Kasumi-1 (cell line): ENCODE measurements around the gene DOCK10.
A peak's percentile ranks its signal among the peaks of the same experiment; 100 is the strongest.

Experiments used
- DNase-seq, 2 experiments: peaks; one replicate each; lab custom pipeline; 2025; lab: John Stamatoyannopoulos, UW

DOCK10 gene

DNA sequence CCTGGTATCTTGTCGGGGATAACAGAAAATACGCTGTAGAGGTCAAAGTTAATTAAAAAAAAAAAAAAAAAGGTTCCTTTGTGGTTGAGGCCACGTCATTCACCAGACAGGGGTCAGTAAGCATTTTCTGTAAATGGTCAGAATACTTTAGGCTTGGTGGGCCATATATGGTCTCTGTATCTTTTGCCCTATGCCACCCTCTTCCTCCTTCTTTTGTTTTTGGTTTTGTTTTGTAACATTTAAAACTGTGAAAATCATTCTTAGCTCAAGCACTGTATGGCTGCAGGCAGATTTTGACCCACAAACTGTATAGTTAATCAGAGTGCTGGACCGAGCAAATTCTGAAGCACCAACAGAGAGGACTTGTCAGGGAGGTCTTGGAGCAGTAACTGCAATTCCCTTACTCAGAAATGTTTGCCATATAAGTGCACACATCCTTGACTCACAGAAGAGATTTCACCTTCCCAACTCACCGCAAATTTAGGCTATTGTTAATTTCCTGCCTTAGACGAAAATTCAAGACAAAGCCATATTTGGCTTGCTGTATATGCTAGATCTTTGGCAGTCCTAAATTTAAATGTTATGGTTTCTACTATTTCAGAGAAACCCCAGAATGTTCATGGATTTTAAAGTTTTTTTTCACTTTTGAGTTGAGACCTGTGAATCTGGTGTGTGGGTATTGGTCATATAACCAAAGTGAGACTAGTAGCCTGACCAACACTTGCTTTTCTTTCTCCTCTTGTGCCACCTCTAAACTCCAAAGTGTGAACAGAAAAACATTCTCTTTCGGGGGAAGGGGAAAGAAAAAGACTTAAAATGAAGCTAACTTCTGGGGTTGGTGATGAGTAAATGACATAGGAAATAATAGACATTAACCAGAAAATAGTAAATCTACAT, 65.4 kb downstream of the DOCK10 start:
- no peak for DNase-seq

DNA sequence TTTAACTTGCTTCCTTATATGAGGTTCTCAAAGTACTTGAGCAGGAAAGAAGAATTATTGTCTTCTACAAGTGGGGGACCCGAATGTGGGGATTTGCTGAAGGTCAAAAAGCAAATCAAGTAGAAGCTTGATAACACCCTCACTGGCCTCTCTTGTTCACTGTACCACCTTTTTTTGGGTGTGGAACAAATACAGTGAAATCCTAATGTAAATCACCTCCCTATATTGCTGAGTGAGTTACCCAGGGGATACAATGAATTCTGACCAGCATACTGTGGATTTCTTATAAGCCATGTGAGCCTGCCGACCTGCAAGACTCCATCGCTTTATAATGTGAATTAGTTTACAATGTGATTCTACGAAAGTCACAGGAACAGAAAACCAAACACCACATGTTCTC, 66.5 kb downstream of the DOCK10 start:
- DNase-seq: no peak

DNA sequence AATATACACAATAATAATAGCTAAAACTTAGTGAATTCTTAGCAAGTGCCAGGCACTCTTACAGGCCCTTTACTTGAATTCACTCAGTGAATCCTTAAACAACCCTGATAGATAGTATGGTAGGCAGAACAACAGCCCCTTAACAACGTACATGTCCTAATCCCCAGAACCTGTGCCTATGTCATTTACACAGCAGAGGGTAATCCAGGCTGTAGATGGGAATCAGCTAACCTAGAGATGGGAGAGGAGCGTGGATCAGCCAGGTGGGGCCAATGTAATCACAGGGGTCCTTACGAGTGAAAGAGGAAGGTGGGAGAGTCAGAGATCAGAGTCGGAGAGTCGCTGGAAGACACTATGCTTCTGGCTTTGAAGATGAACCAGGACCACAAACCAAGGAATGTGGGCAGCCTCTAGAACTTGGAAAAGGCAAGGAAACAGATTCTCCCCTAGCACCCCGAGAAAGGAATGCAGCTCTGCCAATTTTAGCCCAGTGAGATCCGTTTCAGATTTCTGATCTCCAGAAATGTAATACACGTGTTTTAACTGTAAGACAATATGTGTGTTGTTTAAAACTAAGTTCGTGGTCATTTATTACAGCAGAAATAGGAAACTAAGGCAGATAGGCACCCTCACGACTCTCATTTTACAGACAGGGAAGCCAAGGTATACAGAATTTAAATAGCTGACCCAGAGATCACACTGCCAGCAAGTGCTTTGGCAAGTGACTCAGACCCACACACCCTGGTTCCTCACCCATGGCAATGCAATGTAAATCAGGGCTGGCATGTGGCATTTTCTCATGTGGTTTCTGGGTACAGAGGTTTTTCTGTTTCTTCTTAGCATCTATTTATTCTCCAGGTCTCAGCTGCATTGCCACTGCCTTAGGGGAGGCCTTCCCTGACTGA, 68.9 kb downstream of the DOCK10 start:
- no peak for DNase-seq

DNA sequence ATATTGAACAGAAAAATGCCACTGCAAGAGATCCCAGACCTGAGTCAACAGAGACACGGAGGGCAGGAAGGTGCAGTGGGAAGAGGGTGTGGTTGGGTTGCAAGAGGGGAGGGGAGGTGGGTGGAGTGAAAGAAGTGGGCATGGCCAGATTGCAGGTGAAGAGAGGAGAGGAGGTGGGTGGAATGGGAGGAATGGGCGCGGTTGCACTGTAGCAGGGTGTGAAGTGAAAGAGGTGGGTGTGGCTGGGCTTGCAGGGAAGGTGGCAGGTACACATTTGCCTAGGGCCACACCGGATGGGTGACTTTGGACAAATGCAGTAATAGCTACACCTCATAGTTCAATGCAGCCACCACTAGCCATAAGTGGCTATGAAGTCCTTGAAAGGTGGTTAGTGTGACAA, 71.1 kb downstream of the DOCK10 start:
- no peak for DNase-seq

DNA sequence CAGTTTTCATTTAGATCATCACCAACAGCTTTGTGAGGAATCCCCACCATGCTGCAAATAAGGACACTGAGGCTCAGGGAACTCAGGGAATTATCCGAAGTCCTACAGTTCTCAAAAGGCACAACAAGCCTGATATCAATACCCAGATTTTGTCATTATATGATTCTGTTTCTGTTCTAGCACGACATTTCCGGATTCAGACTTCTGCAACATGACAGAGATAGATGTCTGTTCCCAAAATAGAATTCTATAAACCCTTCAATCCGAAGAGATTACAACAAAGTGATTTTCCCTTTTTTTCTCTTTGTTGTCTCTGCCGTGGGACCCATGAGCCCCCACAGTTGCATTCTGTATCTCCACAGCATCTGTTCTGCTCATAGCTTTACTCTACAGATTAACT, 72.0 kb downstream of the DOCK10 start:
- no peak for DNase-seq

DNA sequence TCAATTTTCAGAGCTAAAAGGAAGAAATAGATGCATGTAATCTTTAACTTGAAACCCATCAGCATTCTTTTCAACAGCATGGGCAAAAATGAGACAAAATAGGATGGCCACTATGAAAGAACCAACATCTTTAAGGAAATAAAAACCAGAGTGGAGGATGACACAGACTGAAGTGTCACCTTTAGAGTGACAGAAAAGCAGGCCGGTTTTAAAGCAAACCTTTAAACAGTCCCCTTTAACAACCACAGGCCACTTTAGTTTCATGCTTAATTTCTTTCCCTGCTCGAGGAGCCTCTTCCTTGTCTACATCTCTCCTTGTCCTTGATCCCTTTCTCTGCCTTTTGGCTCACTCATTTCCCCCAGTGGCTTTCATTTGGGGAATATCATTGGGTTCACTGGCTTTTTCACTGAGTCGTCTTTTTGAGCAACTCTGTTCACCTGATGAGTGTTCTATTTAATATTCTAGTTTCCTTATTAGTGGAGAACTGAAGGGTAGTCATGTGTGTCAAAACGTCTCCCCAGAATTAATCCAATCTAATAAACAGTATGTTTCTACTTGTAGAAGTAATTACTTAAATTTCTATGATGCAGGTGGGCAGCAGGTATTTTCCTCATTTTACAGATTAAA, 72.5 kb downstream of the DOCK10 start:
- no peak for DNase-seq

DNA sequence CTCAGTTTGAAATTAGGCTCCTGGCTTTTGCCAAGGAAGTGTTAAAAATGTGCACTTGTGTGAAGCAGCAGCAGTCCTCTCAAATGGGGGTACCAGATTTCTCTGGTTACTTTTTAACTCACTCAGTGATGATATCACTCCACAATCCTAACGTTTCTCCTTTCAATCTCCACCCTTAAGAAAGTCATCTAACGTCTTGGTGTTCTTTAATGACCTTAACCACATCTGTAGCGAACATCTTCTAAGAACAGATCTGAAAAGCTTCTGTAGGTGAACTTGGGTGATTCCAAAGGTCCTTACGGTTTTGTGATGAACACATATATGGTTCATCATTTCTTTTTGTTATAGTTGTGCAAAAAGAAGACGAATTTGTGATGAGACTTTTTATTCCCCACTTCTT, 73.2 kb downstream of the DOCK10 start:
- DNase-seq: no peak

DNA sequence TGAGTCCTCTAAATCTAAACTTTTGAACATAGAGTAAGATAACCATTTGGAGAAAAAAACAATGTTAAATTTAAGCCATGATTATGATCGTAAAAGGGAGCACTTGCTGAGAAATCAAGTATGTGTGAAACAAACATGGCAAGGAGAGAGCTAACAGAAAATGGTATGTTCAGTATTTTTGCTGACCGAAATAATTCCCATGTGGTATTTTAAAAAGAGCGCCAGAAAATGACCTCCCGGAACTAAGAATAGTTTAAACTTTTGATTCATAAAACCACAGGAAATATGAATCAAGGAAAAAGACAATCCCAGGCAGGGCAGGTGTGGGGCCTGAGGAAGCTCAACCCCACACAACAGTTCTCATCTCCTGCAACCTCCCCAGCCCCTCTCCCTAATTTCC, 74.2 kb downstream of the DOCK10 start:
- DNase-seq: no peak

DNA sequence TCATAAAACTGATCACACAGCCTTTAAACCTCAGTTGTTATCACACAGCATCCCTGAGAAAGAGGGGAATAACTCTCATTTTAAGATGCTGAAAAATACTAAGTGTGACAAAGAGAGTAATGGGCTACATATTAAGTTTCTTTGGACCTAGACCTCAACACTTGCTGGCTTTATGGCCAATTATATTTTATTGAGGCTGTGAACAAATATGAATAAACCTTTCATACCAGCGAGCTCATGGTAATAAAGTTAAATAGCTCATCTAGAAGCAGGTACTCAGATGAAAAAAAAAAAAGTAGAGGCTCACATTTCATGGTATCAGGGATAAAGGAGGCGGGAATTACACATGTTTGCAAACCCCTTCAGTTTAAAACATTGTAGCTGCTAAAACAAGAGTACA, 75.7 kb downstream of the DOCK10 start:
- no peak for DNase-seq

DNA sequence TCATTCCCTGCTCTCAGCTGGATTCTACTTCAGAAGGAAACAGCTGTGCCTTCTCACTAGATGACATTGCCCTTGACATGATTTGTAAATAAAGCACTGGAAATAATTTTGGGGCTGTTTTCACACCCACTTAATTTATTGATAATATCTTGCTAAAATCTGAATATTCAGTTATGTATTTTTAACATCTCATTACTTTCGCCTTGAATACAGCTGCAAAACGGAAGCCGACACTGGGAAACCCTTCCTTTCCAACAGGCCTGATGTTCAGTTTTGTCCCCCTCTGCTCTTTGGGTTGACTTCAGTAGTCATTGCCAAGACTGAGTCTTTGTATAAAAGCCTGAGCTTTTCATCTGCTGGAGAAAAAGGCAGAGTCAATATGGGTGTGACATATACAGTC, 82.7 kb downstream of the DOCK10 start:
- no peak for DNase-seq

DNA sequence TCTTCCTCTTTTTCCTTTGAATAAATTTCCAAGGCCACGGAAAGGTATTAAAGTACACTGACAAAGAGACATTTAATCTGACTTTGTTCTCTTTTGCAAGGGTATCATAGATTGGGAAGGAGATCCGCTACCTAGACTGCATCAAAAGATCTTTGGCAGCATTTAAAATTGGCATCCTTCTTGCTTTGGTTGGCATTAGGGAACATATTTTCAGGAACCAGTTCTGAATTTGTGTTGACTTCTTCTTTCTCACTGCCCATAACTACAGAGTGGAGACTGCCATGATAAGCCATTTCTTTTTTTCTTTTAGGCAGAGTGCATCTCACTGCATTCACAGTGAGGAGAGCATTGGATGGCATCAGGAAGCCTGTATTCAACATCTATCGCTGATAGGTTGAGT, 83.4 kb downstream of the DOCK10 start:
- DNase-seq: no peak

DNA sequence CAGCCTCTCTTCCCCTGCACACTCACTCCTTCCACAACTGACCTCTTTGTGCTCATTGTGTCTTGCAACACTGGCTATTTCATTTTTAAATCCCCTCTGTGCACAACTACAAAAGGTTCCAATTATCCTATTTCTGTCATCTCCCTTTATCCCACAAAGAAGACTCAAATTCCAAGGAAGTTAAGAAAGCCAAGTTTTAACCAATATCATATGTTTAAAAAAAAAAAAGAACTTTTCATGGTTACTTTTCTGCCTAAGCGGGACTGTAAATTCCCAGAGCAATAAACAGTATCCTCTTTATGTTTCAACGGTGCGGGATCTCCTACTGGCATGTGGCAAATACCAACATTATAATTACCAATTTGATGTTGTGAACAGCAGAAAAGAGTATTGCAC, 83.8 kb downstream of the DOCK10 start:
- DNase-seq: no peak

DNA sequence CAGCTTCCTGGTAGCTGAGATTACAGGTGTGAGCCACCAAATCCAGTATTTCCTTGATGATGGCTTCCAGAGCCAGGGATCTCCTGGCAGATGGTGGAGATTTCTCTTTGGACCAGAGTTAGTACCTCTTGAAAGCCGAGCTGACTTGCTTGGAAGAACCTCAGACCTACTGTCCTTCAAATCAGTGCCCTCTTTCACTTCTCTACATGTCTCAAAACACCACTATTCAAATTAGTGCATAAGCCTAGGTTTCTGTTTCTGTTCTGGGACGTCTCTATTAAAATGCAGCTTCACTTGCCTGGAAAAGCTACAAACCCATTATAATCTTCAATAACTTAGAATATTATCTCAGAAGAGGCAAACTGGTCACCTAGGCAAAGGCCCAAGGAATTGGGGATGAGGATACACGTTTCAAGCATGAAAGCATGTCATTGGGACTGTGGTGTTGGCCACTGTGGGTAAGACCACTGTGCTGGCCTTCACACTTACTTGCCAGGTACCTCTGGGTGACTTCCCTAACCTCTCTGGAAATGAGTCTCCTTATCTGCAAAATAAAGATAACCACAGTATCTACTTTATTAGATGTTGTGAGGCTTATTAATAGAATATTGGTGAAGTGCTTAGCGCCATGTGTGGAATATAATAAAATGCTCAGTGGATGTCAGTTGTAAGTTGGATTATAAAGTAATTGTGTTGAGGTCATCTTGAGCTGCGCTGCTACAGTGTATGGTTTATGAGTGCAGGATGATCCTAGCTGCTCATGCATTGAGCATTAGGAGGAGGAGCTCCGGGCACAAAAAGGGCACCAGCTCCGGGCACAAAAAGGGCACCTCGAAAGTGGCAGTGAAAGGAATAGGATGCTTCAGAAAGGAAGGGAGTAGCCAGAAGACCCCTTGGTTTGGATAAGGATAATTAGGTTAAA, 84.5 kb downstream of the DOCK10 start:
- DNase-seq: no peak

DNA sequence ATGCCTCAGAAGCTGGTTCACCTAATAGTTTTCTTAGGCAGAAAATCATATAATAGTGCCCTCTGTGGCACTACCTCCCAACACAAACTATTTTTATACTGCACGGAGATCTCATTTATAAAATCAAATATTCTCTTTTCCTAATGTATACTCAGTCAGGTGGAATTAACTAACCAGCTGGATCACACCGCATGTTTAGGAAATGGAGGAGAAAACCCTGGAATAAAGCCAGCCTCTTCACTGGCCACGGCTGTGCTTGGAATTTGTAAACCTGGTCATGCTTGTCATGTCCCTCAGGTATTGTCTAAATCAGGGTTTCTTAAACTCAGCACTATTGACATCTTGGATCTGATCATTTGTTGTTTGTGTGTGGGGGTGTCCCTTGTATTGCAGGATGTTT, 85.6 kb downstream of the DOCK10 start:
- DNase-seq: no peak

DNA sequence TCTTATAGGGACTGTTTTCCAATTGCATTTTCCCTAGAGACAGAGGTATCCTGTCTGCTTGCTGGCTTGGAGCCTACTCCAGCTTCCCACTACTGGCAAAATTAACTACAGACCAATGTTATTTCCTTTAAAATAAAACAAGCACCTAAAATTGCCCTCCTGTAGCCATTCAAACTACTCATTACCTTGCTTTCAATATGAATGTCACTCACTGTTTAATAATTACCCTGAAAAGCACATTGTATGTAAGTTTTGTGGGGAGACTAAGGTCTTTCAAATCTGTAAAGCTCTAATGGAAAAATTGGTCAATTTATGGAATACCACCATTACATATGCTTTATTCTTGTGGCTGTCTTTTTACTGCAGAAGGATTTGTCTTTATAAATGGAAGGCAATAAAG, 87.3 kb downstream of the DOCK10 start:
- no peak for DNase-seq

DNA sequence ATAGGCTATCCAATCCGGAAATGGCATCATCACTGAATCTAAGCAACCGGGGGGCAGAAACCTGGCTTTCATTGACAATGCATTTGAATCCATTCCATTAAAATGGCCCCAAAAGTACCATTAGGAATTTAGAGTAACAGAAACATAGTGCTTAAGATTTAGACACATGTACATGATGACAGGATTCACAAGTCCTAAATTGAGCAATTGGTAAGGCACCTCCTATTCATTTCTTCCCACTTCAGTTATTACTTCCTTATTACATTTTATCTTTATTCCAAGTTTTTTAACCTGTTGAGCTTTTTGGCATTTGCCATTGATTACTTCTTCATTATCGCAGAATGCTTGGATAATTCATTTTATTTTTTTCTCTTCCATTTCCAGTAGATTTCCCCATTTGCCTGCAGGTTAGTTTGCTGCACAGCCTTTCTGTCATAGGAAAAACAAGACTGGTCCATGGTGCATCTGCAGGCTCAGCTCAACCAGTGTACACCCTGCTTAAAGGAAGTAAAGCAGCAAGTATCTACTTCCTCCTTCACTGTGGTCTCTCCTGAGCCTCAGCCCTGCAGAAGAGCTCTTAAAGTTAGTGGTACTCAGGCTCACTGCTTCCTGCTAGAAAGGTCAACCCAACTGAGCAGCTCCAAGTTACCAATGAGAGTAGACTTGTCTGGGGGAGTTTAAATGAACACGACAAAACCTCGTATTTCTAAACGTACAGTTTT, 89.2 kb downstream of the DOCK10 start:
- peak; percentile 77 to 79 for DNase-seq

DNA sequence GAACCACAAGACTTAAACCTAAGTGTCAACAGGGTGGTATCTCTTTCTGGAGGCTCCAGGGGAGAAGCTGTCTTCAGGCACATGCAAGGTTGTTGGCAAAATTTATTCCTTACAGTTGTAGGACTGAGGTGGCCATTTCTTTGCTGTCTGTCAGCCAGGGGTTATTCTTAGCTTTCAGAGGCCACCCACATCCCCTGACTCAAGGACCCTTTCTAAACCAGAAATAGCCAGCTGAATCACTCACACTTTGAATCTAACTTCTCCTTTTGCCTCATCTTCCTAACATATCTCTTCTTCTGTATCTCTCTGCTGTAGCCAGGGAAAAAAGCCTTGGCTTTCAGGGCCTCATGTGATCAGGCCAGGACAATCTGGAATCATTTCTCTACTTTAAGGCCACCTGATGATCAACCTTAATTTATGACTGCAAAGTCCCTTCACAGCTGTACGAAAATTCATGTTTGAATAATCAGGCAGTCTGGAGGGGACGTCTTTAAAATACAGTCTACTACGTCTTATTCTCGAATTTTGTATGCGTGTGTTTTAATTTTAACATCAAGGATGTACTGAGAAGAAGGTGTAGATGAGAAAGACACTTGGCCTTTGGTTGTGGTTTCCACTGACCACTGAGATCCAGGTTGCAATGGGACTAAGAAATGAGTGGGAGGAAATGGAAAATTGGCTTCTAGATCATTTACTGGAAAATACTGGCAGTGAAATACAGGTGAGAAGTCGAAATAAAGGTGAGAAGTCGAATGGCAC, 90.4 kb downstream of the DOCK10 start:
- DNase-seq: peak; percentile 32 to 38

DNA sequence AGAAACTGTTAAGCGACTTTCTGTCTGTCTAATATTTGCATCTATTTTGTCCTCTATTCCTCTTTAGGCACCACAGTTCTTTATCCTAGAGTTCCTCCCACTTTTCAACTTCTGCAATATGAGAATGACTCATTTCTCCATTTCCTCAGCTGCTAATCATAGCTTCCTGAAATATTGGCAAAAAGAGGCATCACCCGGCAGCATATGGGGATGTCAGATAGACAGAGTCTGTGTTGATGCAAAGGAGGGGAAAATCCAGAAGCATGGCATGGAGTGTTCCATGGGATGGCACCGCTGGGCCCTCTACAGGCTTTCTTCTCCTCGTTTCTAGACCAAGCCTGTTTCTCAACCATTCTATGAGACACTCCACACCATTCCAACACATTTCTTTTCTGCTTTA, 93.4 kb downstream of the DOCK10 start:
- DNase-seq: peak; percentile 70 to 86

DNA sequence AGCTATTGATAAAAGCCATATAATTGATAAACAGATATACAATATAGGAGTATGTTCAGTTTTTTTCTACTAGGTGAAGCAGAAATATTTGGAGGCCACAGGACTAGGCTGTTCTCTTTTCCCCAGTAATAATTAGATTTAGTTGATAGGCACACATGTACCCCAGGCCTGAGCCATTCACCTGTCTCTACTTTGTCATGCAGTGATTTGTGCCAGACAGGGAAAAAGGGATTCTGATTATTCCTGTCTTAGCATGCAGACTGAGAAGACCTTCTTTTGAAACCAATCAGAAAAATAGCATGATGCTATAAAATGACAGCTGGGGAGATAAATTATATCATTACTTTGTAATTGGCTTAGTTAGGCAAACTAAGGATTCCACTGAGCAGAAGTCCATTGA, 94.3 kb downstream of the DOCK10 start:
- DNase-seq: no peak

DNA sequence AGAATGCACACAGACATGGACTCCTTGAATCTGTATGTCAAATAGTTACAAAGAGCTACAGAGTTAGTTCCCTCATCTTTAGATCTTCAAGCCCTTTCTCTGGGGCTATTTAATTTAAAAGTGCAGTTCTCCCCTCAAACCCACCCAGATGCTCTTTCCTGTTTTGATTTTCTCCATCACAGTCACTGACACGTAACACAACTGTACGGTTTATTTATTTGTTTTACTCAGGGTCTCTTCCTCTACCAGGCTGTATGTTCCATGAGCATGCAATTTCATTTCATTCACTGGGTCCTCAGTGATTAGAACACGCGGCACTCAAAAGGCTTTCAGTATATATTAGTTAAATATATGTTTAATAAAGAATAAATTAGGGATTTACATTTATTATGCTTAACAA, 94.7 kb downstream of the DOCK10 start:
- DNase-seq: no peak
